IMR-90 (cell line): ENCODE measurements around the gene MEGF11. TPM values are rescaled to one million over a fixed set of nuclear protein-coding genes. Genes with fewer than 3 reads are reported as not detected.

Experiments
- ATAC-seq: fragments of 200-7000 bp; cut with Tn5 transposase; 2 replicates; pipeline ENCODE4 v1.9.1; 2020; ENCODE audit warnings: low read depth, mild to moderate bottlenecking, moderate library complexity
- BruUV-seq: library from RNA; stranded (reverse); fragments of 400-500 nt; replicated peaks from 2 replicates; lab custom pipeline; 2021; lab: Mats Ljungman, UMichigan
- CTCF ChIA-PET: fragments of 300-600 bp; formaldehyde crosslinking; extraction: SDS; loops from one replicate; lab custom pipeline; 2021; ENCODE audit warnings: antibody characterized with exemption; lab: Yijun Ruan, JAX
- POLR2A ChIA-PET: fragments of 300-600 bp; sonication (Branson Sonifier 250); formaldehyde crosslinking; loops from one replicate; lab custom pipeline; 2022; ENCODE audit warnings: antibody characterized with exemption; ENCODE audit not compliant: unreplicated experiment; lab: Charles Lee
- DNase-seq: peaks from one replicate; pipeline ENCODE4 v3.0.0; 2013
- H2AFZ ChIP-seq: replicated peaks from 2 replicates; pipeline ENCODE3; 2013; ENCODE audit warnings: low read length, mild to moderate bottlenecking; ENCODE audit not compliant: poor library complexity
- H2AK5ac ChIP-seq: 2 replicates; pipeline ENCODE4 v1.6.1; 2013; ENCODE audit warnings: low read depth, low read length, inconsistent platforms
- H2AK9ac ChIP-seq: replicated peaks from 2 replicates; pipeline ENCODE3; 2013; ENCODE audit warnings: mild to moderate bottlenecking, low read depth, low read length, moderate library complexity; ENCODE audit not compliant: poor library complexity
- H2BK120ac ChIP-seq: 2 replicates; pipeline ENCODE4 v1.6.1; 2013; ENCODE audit warnings: low read depth, low read length, inconsistent platforms
- H2BK15ac ChIP-seq: 3 replicates; pipeline ENCODE4 v1.6.1; 2013; ENCODE audit warnings: low read depth, low read length, inconsistent platforms
- H2BK20ac ChIP-seq: 2 replicates; pipeline ENCODE4 v1.6.1; 2013; ENCODE audit warnings: low read depth, mild to moderate bottlenecking, inconsistent platforms, low read length, moderate library complexity
- H2BK5ac ChIP-seq: 2 replicates; pipeline ENCODE4 v1.6.1; 2013; ENCODE audit warnings: mild to moderate bottlenecking, low read depth, low read length, inconsistent platforms; ENCODE audit not compliant: poor library complexity, severe bottlenecking
- H3K14ac ChIP-seq: replicated peaks from 2 replicates; pipeline ENCODE4 v1.6.1; 2013; ENCODE audit warnings: low read depth, low read length, inconsistent platforms
- H3K18ac ChIP-seq: 2 replicates; pipeline ENCODE4 v1.6.1; 2013; ENCODE audit warnings: low read depth, low read length, control low read depth
- H3K23ac ChIP-seq: 2 replicates; pipeline ENCODE4 v1.6.1; 2013; ENCODE audit warnings: low read depth, low read length, inconsistent platforms
- H3K27ac ChIP-seq: 2 replicates; pipeline ENCODE4 v1.5.1; 2013; ENCODE audit warnings: mild to moderate bottlenecking, control low read depth, low read length; ENCODE audit not compliant: insufficient read depth
- H3K27me3 ChIP-seq: 2 replicates; pipeline ENCODE4 v1.6.1; 2013; ENCODE audit warnings: low read length; ENCODE audit not compliant: control insufficient read depth, insufficient read depth
- H3K36me3 ChIP-seq: 2 replicates; pipeline ENCODE4 v1.6.1; 2013; ENCODE audit warnings: low read length, mixed read lengths; ENCODE audit not compliant: control insufficient read depth, insufficient read depth
- H3K4ac ChIP-seq: 2 replicates; pipeline ENCODE4 v1.6.1; 2013; ENCODE audit warnings: low read depth, low read length, inconsistent platforms
- H3K4me1 ChIP-seq: 2 replicates; pipeline ENCODE4 v1.6.1; 2013; ENCODE audit warnings: low read length, mixed read lengths; ENCODE audit not compliant: control insufficient read depth, insufficient read depth
- H3K4me2 ChIP-seq: 2 replicates; pipeline ENCODE4 v1.6.1; 2013; ENCODE audit warnings: low read depth, mild to moderate bottlenecking, control low read depth, low read length, moderate library complexity
- H3K4me3 ChIP-seq: 2 replicates; pipeline ENCODE4 v1.5.1; 2013; ENCODE audit warnings: low read depth, mild to moderate bottlenecking, control low read depth, low read length, moderate library complexity; ENCODE audit not compliant: insufficient read depth
- H3K56ac ChIP-seq: 2 replicates; pipeline ENCODE4 v1.6.1; 2013; ENCODE audit warnings: low read length, inconsistent platforms; ENCODE audit not compliant: insufficient read depth; ENCODE audit errors: extremely low read depth
- H3K79me1 ChIP-seq, 2 experiments: 2 replicates each; pipeline ENCODE4 v1.6.1; 2013; ENCODE audit warnings: low read length in 2 of 2, inconsistent platforms in 1 of 2, low read depth in 1 of 2
- H3K9ac ChIP-seq: 2 replicates; pipeline ENCODE4 v1.6.1; 2013; ENCODE audit warnings: low read depth, low read length, control low read depth
- H3K9me1 ChIP-seq: 2 replicates; pipeline ENCODE4 v1.6.1; 2013; ENCODE audit warnings: low read length, inconsistent platforms; ENCODE audit not compliant: insufficient read depth
- H3K9me3 ChIP-seq: 2 replicates; pipeline ENCODE4 v1.6.1; 2013; ENCODE audit warnings: low read length; ENCODE audit not compliant: control insufficient read depth, insufficient read depth
- H4K20me1 ChIP-seq: 2 replicates; pipeline ENCODE4 v1.6.1; 2013; ENCODE audit warnings: low read length, inconsistent platforms; ENCODE audit not compliant: insufficient read depth
- H4K5ac ChIP-seq: 2 replicates; pipeline ENCODE4 v1.6.1; 2013; ENCODE audit warnings: mild to moderate bottlenecking, low read depth, low read length, control low read depth
- H4K8ac ChIP-seq, 2 experiments: 2 replicates each; pipeline ENCODE4 v1.6.1; 2013; ENCODE audit warnings: low read depth in 2 of 2, low read length in 2 of 2, control low read depth in 1 of 2, inconsistent platforms in 1 of 2
- H4K91ac ChIP-seq: 2 replicates; pipeline ENCODE4 v1.6.1; 2013; ENCODE audit warnings: low read depth, low read length, inconsistent platforms; ENCODE audit not compliant: insufficient read depth
- MAFK ChIP-seq: IDR thresholded peaks from 2 replicates; pipeline ENCODE4 v1.6.1; 2012; ENCODE audit warnings: low read depth, low read length, improper control_type of control experiment
- POLR2A ChIP-seq: IDR thresholded peaks from 2 replicates; pipeline ENCODE4 v1.6.1; 2012; ENCODE audit warnings: mild to moderate bottlenecking, low read depth, low read length
- WGBS, 2 experiments: methylation state at CpG; one replicate each; pipeline versions ENCODE4 v1.1.5 to v1.1.7; 2013; ENCODE audit warnings: missing lambda C conversion rate in 2 of 2; ENCODE audit not compliant: insufficient read length in 1 of 2; ENCODE audit errors: extremely low coverage in 2 of 2; 5-methylcytosine and 5-hydroxymethylcytosine counted together
- dilution Hi-C: fragments of 300-500 bp; cut with HindIII; formaldehyde crosslinking; loops from one replicate; pipeline ENCODE4 v1.14.3; 2018; ENCODE audit warnings: low sequenced_read_pairs; ENCODE audit not compliant: unreplicated experiment
- in situ Hi-C: fragments of 300-500 bp; cut with MboI; formaldehyde crosslinking; loops from 3 replicates; pipeline ENCODE4 v1.14.3; 2019; ENCODE audit warnings: low sequenced_read_pairs, inconsistent platforms, mixed read lengths
- intact Hi-C: fragments of 100-400 bp; cut with micrococcal nuclease; formaldehyde crosslinking; loops from 2 replicates; pipeline ENCODE4 v1.10.0; 2022
- polyA plus RNA-seq, 3 experiments: library from polyadenylated mRNA; depleted of rRNA; stranded (reverse); fragments of >200 nt; gene quantifications; 2 replicates each; pipeline ENCODE4 v1.2.3, GENCODE V29; 2012; ENCODE audit warnings: low replicate concordance in 1 of 3
- total RNA-seq: library from RNA; depleted of rRNA; stranded (reverse); fragments of >200 nt; gene quantifications from 2 replicates; pipeline ENCODE4 v1.2.3, GENCODE V29; 2012

Gene MEGF11
- total and polyA plus RNA-seq, 2 of the 4 experiments (the other 2 are of a cell fraction), result not detected

DNA sequence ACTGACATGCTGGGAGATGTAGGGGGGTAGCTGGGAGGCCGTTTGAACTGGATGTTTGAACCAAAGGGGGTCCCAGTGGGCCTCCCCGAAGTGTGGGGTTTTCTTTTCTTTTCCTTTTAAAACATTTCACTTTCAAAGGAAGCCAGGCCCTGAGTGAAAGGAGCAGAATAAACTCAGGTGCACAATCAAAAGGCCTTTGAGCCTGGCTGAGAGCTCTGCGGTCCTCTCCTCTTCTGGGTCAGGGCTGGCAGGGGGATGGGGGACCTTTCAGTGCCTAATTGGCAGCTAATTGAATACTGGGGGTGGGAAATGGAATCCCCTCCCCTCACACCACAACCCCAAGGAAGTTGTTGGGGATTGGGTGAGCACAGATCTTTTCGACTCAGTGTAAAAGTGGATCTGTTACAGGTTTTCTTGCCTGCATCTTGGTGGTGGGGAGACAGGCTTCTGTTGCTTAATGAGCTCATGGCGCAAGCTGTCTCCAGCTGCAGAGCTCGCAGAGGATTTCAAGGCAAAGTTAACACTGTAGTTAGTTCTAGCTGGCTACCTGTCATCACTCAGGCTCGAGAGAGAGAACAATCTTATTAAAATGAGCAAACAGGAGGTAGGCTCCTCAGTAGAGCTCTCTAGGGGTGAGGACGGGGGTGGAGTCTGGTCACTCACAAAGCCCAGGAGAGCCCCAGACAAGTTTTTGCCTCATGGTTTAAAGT lies 251.7 kb downstream of the MEGF11 start:
- no peak overlapping the region for H4K5ac ChIP-seq
- no peak overlapping the region for H2BK20ac ChIP-seq
- H2AFZ ChIP-seq, result no peak overlapping the region
- no peak overlapping the region for H2BK5ac ChIP-seq
- H4K91ac ChIP-seq, result no peak overlapping the region
- no peak overlapping the region for H3K4me2 ChIP-seq
- ChIA-PET POLR2A (no interaction called here), CTCF (no interaction called here)
- no peaks in the 10 kb centered on the region for H3K4me1 ChIP-seq
- H3K9ac ChIP-seq, result no peak overlapping the region
- intact Hi-C loops (no loop called here), in situ Hi-C loops (no loop called here), dilution Hi-C loops (no loop called here)
- DNase-seq (no peak), ATAC-seq (no peak)
- no peak overlapping the region for H3K27ac ChIP-seq
- no peak overlapping the region for H3K14ac ChIP-seq
- H3K56ac ChIP-seq, result no peak overlapping the region
- H4K8ac ChIP-seq, result no peak overlapping the region
- no peak overlapping the region for H3K4ac ChIP-seq
- H3K9me1 ChIP-seq, result no peaks in the 10 kb centered on the region
- no peak overlapping the region for H2BK15ac ChIP-seq
- no peak overlapping the region for H3K4me3 ChIP-seq
- no peaks in the 10 kb centered on the region for H3K79me1 ChIP-seq
- H2AK5ac ChIP-seq, result no peak overlapping the region
- peaks cover 17% of the 10 kb centered on the region for H3K27me3 ChIP-seq
- H2BK120ac ChIP-seq, result no peak overlapping the region
- no peak overlapping the region for H3K18ac ChIP-seq
- H3K9me3 ChIP-seq, result no peaks in the 10 kb centered on the region
- no peaks in the 10 kb centered on the region for H3K36me3 ChIP-seq
- H3K23ac ChIP-seq, result no peak overlapping the region
- TF ChIP-seq POLR2A (no peak), MAFK (no peak)
- H2AK9ac ChIP-seq, result no peak overlapping the region
- no peaks in the 10 kb centered on the region; the same call in 1 of the 2 replicates for H4K20me1 ChIP-seq
- BruUV-seq, result no TSS peak
- WGBS, 2 experiments, result 0% methylated on average over 1 of the region's 8 CpGs; no CpG with 5 or more reads in 1 of the 2 experiments
